ENCODE results near the gene BMP8A.
"Not testable (repeated sequence)": the region's sequence is repeated elsewhere in the genome, so short reads cannot be mapped to it uniquely, and the experiment has no call there.

BMP8A gene

DNA sequence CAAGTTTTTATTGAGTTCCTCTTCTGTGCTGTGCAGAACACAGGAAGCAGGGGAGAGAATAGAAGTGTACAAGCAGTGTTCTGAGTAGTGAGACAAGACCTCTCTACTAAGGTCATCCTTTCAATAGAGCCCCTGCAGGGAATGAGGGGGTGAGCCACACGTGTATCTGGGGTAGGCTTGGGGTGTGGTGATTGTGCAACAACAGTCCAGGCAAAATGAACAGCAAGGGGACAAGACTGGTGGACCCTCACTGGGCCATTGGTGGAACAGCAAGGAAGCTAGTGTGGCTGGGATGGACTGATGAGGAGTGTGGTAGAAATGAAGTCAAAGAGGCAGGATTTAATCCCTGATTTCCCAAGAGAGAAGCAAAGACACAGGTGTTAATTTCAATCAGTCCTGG, 8.2 kb upstream of the BMP8A start:
- DNase-seq (ENCODE audit: low spot score) = no peak

- DNase-seq (ENCODE audit: low spot score) = no peak
Measured at GRCh38 chr1:39484564-39484963, 6.9 kb upstream of the BMP8A start.

DNA sequence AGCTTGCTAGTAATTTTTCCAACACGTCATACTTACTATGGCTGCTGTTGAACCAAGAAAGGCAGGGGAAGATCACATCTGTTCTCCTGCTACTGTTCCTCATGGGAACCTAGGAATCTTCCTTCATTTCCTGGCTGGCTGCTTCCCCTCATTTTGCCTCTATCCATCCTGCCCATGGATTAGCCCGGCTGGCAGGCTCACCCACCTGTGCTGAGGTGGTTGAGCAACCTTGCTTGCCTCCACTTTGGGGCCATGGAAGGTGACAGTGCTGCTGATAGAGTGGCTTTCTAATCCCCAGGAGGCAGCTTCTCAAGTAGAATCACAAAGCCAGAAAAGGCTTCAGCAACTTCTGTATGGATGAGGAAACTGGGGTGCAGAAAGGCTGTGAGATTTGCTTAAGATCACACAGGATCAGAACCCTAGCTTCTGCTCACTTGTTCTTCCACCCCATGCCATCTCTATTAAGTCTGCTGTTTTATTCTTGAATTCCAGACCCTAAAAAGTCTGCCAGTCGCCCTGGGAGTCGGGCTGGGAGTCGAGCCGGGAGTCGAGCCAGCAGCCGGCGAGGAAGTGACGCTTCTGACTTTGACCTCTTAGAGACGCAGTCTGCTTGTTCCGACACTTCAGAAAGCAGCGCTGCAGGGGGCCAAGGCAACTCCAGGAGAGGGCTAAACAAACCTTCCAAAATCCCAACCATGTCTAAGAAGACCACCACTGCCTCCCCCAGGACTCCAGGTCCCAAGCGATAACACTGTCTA, 6.2 kb upstream of the BMP8A start:
- no peak for DNase-seq (ENCODE audit: low spot score)

DNA sequence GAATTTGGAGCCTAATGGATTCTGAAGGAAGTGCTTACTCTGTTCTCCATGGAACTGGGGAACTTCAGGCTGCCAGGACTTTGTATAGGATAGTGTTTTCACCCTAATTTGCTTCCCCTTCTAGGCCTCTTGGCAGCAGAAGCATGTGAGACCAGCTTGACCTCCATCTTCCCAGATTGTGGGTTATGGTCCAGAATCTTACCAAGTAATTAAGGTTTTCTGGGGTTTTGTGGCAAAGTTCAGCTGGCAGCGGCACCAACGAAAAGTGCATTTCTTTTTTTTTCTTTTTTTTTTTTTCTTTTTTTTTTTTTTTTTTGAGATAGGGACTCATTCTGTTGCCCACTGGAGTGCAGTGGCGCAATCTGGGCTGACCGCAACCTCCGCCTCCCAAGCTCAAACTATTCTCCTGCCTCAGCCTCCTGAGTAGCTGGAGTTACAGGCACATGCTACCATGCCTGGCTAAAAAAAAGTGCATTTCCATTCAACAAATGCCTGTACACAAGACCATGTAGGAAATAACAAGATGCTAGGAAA, 3.4 kb upstream of the BMP8A start:
- DNase-seq (ENCODE audit: low spot score) = no peak

DNA sequence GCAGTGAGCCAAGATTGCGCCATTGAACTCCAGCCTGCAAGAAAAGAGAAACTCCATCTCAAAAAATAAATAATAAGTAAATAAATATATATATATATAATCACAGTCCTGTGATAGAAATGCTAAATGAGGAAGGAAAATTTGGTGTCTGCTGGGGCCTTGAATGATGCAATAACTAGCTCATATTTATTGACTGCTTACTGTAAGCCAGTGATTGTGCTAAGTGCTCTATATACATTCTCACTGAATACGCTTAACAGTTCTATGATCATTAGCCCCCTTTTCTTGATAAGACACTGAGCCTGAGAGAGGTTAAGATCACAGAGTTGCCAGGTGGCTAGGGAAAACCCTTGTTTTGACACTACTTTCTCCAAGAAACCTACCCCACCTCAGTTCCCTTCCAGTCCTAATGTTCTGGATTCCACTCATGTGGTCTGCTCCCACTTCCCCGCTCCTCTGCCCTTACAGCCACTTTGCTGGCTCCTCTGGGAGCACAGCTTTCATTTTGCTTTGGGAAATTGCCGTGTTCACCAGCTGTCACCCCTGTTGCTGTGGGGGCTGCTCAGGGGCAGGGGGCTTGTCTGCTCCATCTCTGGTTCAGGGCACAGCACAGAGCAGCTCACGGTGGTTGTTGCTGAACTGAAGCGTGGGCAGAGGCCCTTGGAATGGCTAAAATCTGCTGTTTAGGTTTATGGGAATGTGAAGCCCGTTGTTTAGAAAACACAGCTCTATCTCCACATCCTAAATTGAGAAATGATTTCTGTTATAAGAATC, 2.5 kb upstream of the BMP8A start:
- no peak for DNase-seq (ENCODE audit: low spot score)

DNA sequence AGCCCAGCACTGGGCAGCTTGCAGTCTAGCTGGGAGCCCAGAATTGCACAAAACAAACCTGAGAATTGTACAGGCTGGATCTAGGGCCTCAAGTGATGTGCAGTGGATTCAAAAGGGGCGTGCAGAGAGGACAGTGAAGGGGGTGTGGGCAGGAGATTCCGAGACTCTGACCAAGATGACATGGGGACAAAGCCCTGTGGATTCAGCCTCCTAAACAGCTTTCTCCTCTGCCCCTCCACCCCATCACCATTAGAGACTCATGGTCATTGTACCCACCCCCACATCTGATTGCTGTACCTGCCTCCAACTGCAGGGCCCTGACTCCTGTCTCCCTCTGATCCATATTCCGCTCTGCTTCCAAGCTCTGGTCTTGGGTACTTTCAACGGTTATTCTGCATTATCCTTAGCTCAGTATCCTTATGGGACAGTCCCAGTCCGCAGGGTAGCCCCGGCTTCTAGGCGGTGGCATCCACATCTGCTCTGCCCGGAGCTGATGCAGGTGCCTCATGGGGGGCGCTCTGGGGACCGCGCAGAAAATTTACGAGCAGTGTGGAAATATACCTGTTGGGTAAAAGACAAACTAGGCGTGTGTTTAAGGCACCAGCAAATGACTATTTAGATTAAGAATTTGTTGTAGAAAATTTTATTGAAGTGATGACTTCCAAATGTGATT, 1.7 kb upstream of the BMP8A start:
- no peak for DNase-seq (ENCODE audit: low spot score)

DNA sequence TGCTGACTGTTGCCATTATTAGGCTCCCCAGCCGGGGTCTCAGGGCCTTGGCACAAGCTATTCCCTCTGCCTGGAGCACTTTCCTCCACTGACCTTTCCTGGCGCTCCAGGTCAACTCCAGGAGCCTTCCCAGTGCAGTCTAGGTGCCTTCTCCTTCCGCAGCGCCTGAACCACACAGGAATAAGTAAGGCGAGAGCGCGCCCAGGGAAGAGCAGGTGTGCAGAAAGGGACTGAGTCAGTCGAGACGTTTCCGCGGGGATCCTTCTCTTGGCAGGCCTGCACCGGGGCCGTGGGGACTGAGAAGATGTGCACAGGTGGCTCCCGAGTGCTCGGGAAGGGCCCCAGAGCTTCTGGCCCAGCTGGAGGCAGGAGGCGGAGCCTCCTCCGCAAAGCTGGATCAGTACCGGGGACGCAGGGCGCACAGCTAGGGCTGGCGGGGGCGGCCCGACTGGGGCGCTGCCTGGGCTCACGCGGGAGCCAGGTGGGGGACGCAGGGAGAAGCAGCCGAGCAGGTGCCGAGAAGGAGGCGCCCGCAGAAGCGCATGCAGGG, 765 bp upstream of the BMP8A start:
- DNase-seq (ENCODE audit: low spot score) = no peak

DNA sequence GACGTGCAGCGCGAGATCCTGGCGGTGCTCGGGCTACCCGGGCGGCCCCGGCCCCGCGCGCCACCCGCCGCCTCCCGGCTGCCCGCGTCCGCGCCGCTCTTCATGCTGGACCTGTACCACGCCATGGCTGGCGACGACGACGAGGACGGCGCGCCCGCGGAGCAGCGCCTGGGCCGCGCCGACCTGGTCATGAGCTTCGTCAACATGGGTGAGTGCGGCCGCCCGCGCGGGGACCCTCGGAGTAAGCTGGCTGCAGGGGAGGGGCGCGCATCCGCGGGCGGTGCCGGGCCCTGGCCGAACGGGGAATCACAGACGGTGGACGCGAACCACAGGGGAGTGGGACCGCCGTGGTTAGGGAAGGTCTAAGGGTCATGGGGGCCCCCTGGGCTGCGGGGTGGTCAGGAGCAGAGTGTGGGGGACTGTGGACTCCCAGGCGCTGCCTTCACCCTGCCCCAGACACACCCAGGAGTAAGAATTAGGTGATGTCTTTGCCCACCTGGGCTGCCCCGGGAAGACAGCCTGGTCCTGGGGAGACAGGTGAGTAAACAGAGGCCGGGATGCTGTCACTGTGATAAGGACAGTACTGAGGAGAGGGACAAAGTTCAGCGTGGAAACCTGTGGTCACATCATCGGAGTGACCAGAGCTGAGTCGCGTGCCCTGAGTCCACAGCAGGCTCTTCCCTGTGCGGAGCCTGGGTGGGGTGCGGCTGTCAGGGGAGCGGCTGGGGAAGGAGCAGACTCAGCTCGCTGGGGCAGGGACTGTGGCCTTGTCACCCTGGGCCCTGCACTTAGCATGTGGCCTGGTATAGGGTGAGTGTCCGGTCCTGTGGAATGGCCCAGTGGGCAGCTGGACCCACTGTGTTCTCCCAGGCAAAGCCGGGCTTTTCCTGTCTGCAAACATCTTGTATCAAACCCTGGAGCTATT, 944 bp downstream of the BMP8A start:
- DNase-seq (ENCODE audit: low spot score) = not testable (repeated sequence)

DNA sequence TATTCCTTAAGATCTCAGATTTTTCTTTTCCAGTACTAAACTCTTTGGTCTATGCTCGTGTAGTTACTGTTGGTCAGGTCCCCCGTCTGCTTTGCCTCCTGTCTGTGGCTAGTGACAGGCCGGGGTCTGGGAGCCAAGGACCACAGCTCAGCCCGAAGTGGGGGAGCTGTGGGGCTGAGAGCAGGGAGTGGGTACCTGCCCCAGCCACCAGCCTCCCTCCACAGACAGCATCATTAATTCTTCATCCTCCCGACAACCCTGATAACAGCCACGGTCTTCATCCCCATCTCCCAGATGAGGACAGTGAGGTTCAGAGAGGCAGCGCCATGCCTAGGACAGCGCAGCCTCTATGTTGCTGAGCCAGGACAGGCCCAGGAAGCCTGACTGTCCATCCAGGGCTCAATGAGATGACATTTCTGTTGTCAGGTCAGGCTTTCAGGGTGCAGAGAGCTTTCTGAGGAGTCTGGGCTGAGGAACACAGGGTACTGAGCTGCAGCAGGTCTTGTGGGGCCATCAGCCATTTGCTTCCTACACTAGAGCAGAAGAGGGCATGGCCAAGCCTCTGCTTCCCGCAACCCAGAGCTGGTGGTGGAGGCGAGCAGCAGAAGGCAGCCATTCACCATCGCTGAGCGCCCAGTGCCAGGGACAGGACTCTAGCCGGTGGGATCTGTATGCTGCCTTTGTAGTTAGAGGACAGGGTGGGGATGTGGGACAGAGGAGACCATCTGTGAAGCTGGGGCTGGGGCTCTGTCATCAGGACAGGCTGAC, 1.8 kb downstream of the BMP8A start:
- not testable (repeated sequence) for DNase-seq (ENCODE audit: low spot score)

- DNase-seq (ENCODE audit: low spot score) = no peak
Measured at GRCh38 chr1:39494671-39495410, 3.4 kb downstream of the BMP8A start.

DNA sequence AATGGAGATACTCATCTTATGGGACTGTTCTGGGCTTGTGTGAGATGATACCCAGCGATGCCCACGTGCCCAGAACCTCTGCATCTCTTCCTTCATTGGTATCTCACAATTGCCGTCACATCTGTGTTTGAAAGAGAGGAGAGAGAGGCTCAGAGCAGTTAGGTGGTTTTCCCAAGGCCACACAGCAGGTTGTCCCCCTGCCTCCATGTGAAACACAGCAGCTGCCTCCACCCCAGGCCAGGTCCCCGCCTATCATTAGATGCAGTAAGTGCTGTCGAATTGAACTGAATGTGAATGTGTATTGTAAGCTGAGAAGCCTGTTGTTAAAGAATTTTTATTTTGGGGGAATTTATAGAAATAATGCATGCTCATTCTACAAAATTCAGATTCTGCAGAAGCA, 5.1 kb downstream of the BMP8A start:
- DNase-seq (ENCODE audit: low spot score) = not testable (repeated sequence)

- no peak for DNase-seq (ENCODE audit: low spot score)
Measured at GRCh38 chr1:39497585-39497984, 6.1 kb downstream of the BMP8A start.

DNA sequence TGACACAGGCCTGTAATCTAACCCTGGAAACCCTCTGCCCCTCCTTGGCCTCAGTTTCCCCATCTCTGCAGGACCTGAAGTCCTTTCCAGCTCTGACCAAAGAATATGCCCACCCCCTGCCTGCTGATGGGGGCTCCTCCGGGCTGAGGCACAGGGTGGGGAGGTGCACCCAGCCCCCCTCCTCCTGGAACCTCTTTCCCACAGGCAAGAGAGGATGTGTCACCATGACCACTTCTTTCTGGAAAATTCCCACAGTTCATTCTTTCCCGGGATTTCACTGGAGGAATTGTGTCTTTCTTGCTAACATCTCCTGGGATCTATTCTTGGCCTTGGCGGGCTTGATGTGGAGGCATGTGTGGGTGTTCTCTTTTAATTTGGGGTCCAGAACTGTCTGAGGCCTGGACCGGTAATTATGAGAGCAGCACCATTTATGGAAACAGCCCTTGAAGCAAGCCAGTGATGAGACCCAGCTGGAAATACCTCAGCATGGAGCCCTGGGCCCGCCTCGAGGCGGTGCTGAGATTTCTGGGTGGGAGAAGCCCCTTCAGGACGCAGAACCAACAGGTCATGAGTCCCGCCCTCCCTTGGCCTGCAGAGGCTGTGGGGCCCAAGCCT, 6.8 kb downstream of the BMP8A start:
- DNase-seq (ENCODE audit: low spot score) = not testable (repeated sequence)

- DNase-seq (ENCODE audit: low spot score) = not testable (repeated sequence)
Measured at GRCh38 chr1:39498821-39499220, 7.4 kb downstream of the BMP8A start.

DNA sequence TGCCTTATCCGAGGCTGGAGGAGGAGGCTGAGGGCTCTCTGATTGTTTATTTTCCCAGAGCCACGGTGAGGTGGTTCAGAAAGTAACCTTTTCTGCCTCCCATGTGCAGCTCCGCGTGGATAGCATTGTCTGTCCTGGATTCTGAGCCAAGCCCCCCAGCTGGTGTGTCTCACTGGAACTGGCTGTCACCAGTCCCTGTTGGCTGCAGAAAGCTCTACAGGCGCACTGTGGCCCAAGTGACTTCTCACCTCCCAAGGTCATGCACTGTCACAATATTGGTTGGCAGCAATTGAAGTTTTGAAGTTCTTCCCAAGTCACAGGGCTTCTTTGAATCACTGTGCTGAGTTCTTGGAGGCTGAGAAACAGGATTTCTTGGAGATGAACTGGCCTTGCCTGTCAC, 8.2 kb downstream of the BMP8A start:
- no peak for DNase-seq (ENCODE audit: low spot score)

DNA sequence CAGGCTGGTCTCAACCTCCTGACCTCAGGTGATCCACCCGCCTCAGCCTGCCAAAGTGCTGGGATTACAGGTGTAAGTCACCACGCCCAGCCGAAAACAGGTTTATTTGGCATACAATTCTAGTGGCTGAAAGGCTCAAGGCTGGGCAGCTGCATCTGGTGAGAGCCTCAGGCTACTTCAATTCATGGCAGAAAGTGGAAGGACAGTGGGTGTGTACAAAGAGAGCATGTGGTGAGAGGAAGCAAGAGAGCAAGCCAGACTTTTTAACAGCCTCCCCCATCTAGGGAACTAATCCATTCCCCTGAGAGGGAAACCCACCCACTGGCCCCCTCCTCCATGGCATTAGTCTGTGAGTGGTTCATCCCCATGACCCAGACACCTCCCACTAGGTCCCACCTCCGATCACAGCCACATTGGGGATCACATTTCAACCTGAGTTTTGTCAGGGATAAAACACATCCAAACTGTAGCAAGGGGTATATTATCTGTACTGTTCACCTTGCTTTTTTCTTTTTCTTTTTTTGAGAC, 9.5 kb downstream of the BMP8A start:
- DNase-seq (ENCODE audit: low spot score) = no peak

GRCh38 chr1:39501666-39502065, 10.2 kb downstream of the BMP8A start:
- DNase-seq (ENCODE audit: low spot score) = no peak

GRCh38 chr1:39504436-39504835, 13.0 kb downstream of the BMP8A start:
- DNase-seq (ENCODE audit: low spot score) = not testable (repeated sequence)

- no peak for DNase-seq (ENCODE audit: low spot score)
Measured at GRCh38 chr1:39505289-39505688, 13.9 kb downstream of the BMP8A start.

Measured in HuH-7.5 (cell line).